ENCODE results near the gene ST6GALNAC3. TPM values are rescaled to one million over a fixed set of nuclear protein-coding genes. Genes with fewer than 3 reads are reported as not detected.

ST6GALNAC3 gene
- polyA plus RNA-seq, 2 of the 4 experiments (the other 2 are of a cell fraction), result 1.1 to 1.2 TPM

DNA sequence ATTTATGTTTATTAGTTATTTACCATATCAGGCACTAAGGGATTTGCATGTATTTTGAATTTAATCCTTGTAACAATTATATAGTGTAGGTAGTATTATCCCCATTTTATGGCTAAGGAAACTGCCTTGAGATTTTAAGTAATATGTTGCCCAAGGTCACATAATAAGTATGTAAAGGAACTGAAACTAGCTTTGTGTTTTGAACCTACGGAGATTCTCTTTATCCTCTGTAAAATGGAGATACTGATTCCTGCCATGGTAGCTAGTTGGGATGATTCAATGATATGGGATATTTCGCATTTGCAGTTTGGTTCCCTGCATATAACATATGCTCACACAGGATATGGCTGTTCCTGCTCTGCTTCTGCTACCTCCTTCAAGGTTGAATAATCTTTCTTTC lies 144.3 kb downstream of the ST6GALNAC3 start:
- TF ChIP-seq EHF (CRISPR knock-in tag; IDR thresholded peaks at IDR 0.05) (no peak), EHMT2 (IDR thresholded peaks at IDR 0.05; ENCODE audit: low read depth) (no peak), RARB (CRISPR knock-in tag; IDR thresholded peaks at IDR 0.05) (no peak), MAZ (IDR thresholded peaks at IDR 0.05; ENCODE audit: borderline replicate concordance, low read depth, low read length) (no peak), KDM1A (IDR thresholded peaks at IDR 0.05; ENCODE audit: low read depth) (no peak), CEBPB (IDR thresholded peaks at IDR 0.05) (no peak), HOXB5 (CRISPR knock-in tag; IDR thresholded peaks at IDR 0.05) (no peak)
- POLR2A ChIA-PET, result no interaction called here
- Histone ChIP-seq H3K4me3 (no peak overlapping the region), H3K27ac (no peak overlapping the region), H3K4me1 (no peaks in the 10 kb centered on the region), H3K4me2 (no peak overlapping the region), H3K9me3 (no peaks in the 10 kb centered on the region)
- WGBS (ENCODE audit: missing lambda C conversion rate), result 3% methylated on average over 2 of the region's 2 CpGs
- FAIRE-seq (no peak), ATAC-seq (no peak), DNase-seq (ENCODE audit: low read depth in 1 of 2, low spot score in 1 of 2) (no peak)
- CTCF ChIA-PET, result no interaction called here

GRCh38 chr1:76219366-76219818 lies 144.8 kb downstream of the ST6GALNAC3 start:
- H3K4me1 ChIP-seq, result no peaks in the 10 kb centered on the region
- no peak overlapping the region for H3K4me2 ChIP-seq
- TF ChIP-seq, protein P1, sequence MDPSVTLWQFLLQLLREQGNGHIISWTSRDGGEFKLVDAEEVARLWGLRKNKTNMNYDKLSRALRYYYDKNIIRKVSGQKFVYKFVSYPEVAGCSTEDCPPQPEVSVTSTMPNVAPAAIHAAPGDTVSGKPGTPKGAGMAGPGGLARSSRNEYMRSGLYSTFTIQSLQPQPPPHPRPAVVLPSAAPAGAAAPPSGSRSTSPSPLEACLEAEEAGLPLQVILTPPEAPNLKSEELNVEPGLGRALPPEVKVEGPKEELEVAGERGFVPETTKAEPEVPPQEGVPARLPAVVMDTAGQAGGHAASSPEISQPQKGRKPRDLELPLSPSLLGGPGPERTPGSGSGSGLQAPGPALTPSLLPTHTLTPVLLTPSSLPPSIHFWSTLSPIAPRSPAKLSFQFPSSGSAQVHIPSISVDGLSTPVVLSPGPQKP (IDR thresholded peaks at IDR 0.05; ENCODE audit: low read depth, low read length), result no peak
- TF ChIP-seq CBX8 (IDR thresholded peaks at IDR 0.05) (no peak), RARB (CRISPR knock-in tag; IDR thresholded peaks at IDR 0.05) (no peak), JUN (IDR thresholded peaks at IDR 0.05) (no peak), ZC3H11A (IDR thresholded peaks at IDR 0.05) (no peak), GATA3 (IDR thresholded peaks at IDR 0.05; ENCODE audit: borderline replicate concordance) (no peak), RFX5 (IDR thresholded peaks at IDR 0.05) (no peak), ESRRA (IDR thresholded peaks at IDR 0.05; ENCODE audit: borderline replicate concordance, low read length) (no peak), CHD2 (IDR thresholded peaks at IDR 0.05; ENCODE audit: low read length, partially characterized antibody) (no peak), HMGXB4 (CRISPR knock-in tag; IDR thresholded peaks at IDR 0.05; ENCODE audit: borderline replicate concordance) (no peak), HOXB13 (CRISPR knock-in tag; IDR thresholded peaks at IDR 0.05; ENCODE audit: low read depth) (no peak), SREBF2 (IDR thresholded peaks at IDR 0.05) (no peak), POLR2A (IDR thresholded peaks at IDR 0.05; ENCODE audit: low read length) (no peak), MAZ (IDR thresholded peaks at IDR 0.05; ENCODE audit: borderline replicate concordance, low read depth, low read length) (no peak)
- TF ChIP-seq, protein P2, sequence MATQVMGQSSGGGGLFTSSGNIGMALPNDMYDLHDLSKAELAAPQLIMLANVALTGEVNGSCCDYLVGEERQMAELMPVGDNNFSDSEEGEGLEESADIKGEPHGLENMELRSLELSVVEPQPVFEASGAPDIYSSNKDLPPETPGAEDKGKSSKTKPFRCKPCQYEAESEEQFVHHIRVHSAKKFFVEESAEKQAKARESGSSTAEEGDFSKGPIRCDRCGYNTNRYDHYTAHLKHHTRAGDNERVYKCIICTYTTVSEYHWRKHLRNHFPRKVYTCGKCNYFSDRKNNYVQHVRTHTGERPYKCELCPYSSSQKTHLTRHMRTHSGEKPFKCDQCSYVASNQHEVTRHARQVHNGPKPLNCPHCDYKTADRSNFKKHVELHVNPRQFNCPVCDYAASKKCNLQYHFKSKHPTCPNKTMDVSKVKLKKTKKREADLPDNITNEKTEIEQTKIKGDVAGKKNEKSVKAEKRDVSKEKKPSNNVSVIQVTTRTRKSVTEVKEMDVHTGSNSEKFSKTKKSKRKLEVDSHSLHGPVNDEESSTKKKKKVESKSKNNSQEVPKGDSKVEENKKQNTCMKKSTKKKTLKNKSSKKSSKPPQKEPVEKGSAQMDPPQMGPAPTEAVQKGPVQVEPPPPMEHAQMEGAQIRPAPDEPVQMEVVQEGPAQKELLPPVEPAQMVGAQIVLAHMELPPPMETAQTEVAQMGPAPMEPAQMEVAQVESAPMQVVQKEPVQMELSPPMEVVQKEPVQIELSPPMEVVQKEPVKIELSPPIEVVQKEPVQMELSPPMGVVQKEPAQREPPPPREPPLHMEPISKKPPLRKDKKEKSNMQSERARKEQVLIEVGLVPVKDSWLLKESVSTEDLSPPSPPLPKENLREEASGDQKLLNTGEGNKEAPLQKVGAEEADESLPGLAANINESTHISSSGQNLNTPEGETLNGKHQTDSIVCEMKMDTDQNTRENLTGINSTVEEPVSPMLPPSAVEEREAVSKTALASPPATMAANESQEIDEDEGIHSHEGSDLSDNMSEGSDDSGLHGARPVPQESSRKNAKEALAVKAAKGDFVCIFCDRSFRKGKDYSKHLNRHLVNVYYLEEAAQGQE (IDR thresholded peaks at IDR 0.05), result no peak
- FAIRE-seq (no peak), ATAC-seq (no peak), DNase-seq (ENCODE audit: low read depth in 1 of 2, low spot score in 1 of 2) (no peak)
- H3K27ac ChIP-seq, result no peak overlapping the region
- H3K4me3 ChIP-seq, result no peak overlapping the region
- ChIA-PET CTCF (no interaction called here), POLR2A (no interaction called here)
- WGBS (ENCODE audit: missing lambda C conversion rate), result 6% methylated on average over 1 of the region's 3 CpGs
- H3K9me3 ChIP-seq, result no peaks in the 10 kb centered on the region

All from A549 (cell line).